Measurements from ENCODE around the gene KRT15. TPM values are rescaled to one million over a fixed set of nuclear protein-coding genes. Genes with fewer than 3 reads are reported as not detected.

Gene KRT15
- total and polyA plus RNA-seq, 2 donors = 191 to 831 TPM

DNA sequence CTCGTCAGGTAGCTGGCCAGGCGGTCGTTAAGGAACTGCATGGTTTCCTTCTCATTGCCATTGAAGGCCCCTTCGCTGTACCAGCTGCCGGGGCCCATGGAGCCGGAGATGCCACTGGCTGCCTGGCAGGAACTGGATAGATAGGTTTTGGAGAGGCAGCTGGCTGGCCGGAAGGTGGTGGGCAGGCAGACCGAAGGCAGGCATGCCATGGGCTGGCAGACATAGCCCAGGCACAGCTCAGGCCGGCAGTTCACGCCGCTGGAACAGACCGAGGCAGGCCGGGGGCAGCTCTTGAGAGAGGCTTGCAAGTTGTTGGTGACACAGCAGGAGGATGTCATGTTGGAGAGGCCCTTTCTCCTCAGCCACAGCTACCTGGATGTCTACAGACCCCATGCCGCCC, 51.7 kb downstream of the KRT15 start, which contains the start of gene KRT32:
Gene KRT32, minus strand, starts transcription at position 399 of the 400 bp plus-strand sequence. Its CDS starts 61 bp downstream, at position 338.
- H3K4me1 ChIP-seq (ENCODE audit: control insufficient read depth in 2 of 2, insufficient read depth in 2 of 2, low read length in 2 of 2) = no peaks in the 10 kb centered on the region
- no peaks in the 10 kb centered on the region for H3K36me3 ChIP-seq (ENCODE audit: control insufficient read depth in 2 of 2, insufficient read depth in 2 of 2, low read length in 1 of 2)
- H3K27me3 ChIP-seq (ENCODE audit: control insufficient read depth in 2 of 2, insufficient read depth in 1 of 2, low read length in 1 of 2) = no peaks in the 10 kb centered on the region
- WGBS = 95% methylated on average over 14 of the region's 14 CpGs
- DNase-seq (ENCODE audit: low read depth in 6 of 9, low spot score in 9 of 9) = no peak
- H3K27ac ChIP-seq (ENCODE audit: low read depth in 1 of 2, low read length in 1 of 2) = no peak within 1 kb of the TSS
- H3K4me3 ChIP-seq (ENCODE audit: low read length in 2 of 2) = no peak within 1 kb of the TSS
- H3K9me3 ChIP-seq (ENCODE audit: control insufficient read depth in 2 of 2, insufficient read depth in 1 of 2, low read length in 1 of 2) = no peaks in the 10 kb centered on the region

DNA sequence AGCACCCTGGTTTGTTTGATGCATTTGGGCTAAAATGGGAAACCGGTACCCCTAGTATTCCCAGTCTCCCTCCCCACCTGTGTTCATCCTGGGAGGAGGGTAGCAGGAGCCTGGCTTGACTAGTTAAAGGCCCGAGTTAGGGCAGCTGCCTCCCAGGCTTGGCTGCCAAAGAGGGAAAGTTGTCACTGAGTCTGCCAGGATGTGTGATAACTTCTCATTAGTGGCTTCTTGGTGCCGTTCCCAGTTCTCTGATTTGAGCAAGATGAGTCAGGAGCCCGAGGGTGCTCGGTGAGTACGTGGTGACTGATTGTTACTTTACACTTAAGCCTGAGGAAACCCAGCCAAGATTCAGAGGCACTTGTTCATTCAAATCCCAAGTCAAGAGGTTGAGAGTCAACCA, 54.0 kb downstream of the KRT15 start:
- no peaks in the 10 kb centered on the region for H3K36me3 ChIP-seq (ENCODE audit: control insufficient read depth in 2 of 2, insufficient read depth in 2 of 2, low read length in 1 of 2)
- peak in 2 of 9 donors; percentile 1 to 28 for DNase-seq (ENCODE audit: low read depth in 6 of 9, low spot score in 9 of 9)

DNA sequence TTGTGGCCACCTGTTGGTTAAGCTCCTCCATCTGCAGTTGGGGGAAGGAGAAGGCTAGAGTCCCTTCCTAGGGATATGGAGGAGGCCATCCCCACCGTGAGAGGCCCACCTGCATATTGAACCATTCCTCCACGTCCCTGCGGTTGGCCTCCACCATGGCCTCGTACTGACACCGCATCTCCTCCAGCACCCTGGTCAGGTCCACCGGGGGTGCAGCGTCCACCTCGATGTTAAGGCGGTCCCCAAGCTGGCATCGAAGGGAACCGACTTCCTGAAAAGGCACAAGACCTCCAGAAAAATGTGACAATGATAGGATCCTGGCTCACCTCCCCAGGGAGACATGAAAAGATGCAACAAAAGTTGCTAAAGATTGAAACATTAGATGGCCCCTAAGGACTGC, 54.5 kb downstream of the KRT15 start:
- Histone ChIP-seq H3K27ac (ENCODE audit: low read depth in 1 of 2, low read length in 1 of 2) (peak overlapping the region in 1 of 2 donors; percentile 51), H3K36me3 (ENCODE audit: control insufficient read depth in 2 of 2, insufficient read depth in 2 of 2, low read length in 1 of 2) (no peaks in the 10 kb centered on the region), H3K9me3 (ENCODE audit: control insufficient read depth in 2 of 2, insufficient read depth in 1 of 2, low read length in 1 of 2) (no peaks in the 10 kb centered on the region), H3K4me3 (ENCODE audit: low read length in 2 of 2) (no peak overlapping the region), H3K27me3 (ENCODE audit: control insufficient read depth in 2 of 2, insufficient read depth in 1 of 2, low read length in 1 of 2) (no peaks in the 10 kb centered on the region), H3K4me1 (ENCODE audit: control insufficient read depth in 2 of 2, insufficient read depth in 2 of 2, low read length in 2 of 2) (no peaks in the 10 kb centered on the region)
- 88% methylated on average over 11 of the region's 11 CpGs for WGBS
- DNase-seq (ENCODE audit: low read depth in 6 of 9, low spot score in 9 of 9) = no peak

More for the DNA sequence above, 54.0 kb downstream of the KRT15 start:
- Histone ChIP-seq H3K9me3 (ENCODE audit: control insufficient read depth in 2 of 2, insufficient read depth in 1 of 2, low read length in 1 of 2) (no peaks in the 10 kb centered on the region), H3K27ac (ENCODE audit: low read depth in 1 of 2, low read length in 1 of 2) (peak overlapping the region in 1 of 2 donors; percentile 51), H3K4me1 (ENCODE audit: control insufficient read depth in 2 of 2, insufficient read depth in 2 of 2, low read length in 2 of 2) (no peaks in the 10 kb centered on the region), H3K4me3 (ENCODE audit: low read length in 2 of 2) (no peak overlapping the region), H3K27me3 (ENCODE audit: control insufficient read depth in 2 of 2, insufficient read depth in 1 of 2, low read length in 1 of 2) (no peaks in the 10 kb centered on the region)
- WGBS = 85% methylated on average over 6 of the region's 6 CpGs

DNA sequence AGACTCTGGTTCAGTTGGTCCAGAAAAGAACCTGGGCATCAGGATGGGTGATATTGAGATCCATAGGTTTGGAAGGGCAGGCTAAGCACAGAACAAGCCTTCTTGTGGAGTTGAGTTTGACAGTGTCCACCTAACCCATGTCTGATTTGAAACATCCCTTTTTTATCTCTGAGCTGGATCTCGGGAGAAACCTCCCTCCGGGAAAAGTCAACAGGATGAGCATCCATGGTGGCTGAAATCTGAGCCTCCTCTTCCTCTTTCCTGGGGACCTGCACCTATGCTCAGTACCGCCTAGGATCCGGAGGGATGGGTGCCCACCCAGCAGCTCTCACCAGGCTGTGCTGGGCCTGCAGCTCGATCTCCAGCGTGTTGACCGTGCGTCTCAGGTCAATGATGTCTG, 54.9 kb downstream of the KRT15 start:
- Histone ChIP-seq H3K27ac (ENCODE audit: low read depth in 1 of 2, low read length in 1 of 2) (no peak overlapping the region), H3K9me3 (ENCODE audit: control insufficient read depth in 2 of 2, insufficient read depth in 1 of 2, low read length in 1 of 2) (no peaks in the 10 kb centered on the region), H3K4me3 (ENCODE audit: low read length in 2 of 2) (no peak overlapping the region), H3K4me1 (ENCODE audit: control insufficient read depth in 2 of 2, insufficient read depth in 2 of 2, low read length in 2 of 2) (no peaks in the 10 kb centered on the region), H3K27me3 (ENCODE audit: control insufficient read depth in 2 of 2, insufficient read depth in 1 of 2, low read length in 1 of 2) (no peaks in the 10 kb centered on the region), H3K36me3 (ENCODE audit: control insufficient read depth in 2 of 2, insufficient read depth in 2 of 2, low read length in 1 of 2) (no peaks in the 10 kb centered on the region)
- 96% methylated on average over 8 of the region's 8 CpGs for WGBS
- no peak for DNase-seq (ENCODE audit: low read depth in 6 of 9, low spot score in 9 of 9)

Other genes with a start within 250 kb of the KRT15 start
- gene KRTAP9-7, start 243.2 kb downstream of the KRT15 start, total RNA-seq = not detected
- not detected for gene KRTAP9-7, start 243.2 kb downstream of the KRT15 start, polyA plus RNA-seq
- not detected for gene KRTAP29-1, start 216.0 kb downstream of the KRT15 start, total RNA-seq
- 0.23 TPM for gene KRTAP29-1, start 216.0 kb downstream of the KRT15 start, polyA plus RNA-seq
- gene KRTAP16-1, start 209.6 kb downstream of the KRT15 start, total RNA-seq = not detected
- 0.07 TPM for gene KRTAP16-1, start 209.6 kb downstream of the KRT15 start, polyA plus RNA-seq
- 0.09 TPM for gene KRTAP17-1, start 203.2 kb downstream of the KRT15 start, total RNA-seq
- gene KRTAP17-1, start 203.2 kb downstream of the KRT15 start, polyA plus RNA-seq = 0.11 TPM
- 0.66 TPM for gene KRT33A, start 168.1 kb downstream of the KRT15 start, total RNA-seq
- gene KRT33A, start 168.1 kb downstream of the KRT15 start, polyA plus RNA-seq = 1.4 TPM
- 1.7 TPM for gene KRT33B, start 149.1 kb downstream of the KRT15 start, total RNA-seq
- 6.1 TPM for gene KRT33B, start 149.1 kb downstream of the KRT15 start, polyA plus RNA-seq
- 0.52 TPM for gene KRT34, start 136.6 kb downstream of the KRT15 start, total RNA-seq
- 1.5 TPM for gene KRT34, start 136.6 kb downstream of the KRT15 start, polyA plus RNA-seq
- 1.9 TPM for gene KRT31, start 121.3 kb downstream of the KRT15 start, total RNA-seq
- gene KRT31, start 121.3 kb downstream of the KRT15 start, polyA plus RNA-seq = 6.4 TPM
- 0.19 TPM for gene KRT37, start 94.3 kb downstream of the KRT15 start, total RNA-seq
- 0.34 TPM for gene KRT37, start 94.3 kb downstream of the KRT15 start, polyA plus RNA-seq
- gene KRT38, start 77.9 kb downstream of the KRT15 start, total RNA-seq = 0.38 TPM
- gene KRT38, start 77.9 kb downstream of the KRT15 start, polyA plus RNA-seq = 7.9 TPM
- gene KRT32, start 51.5 kb downstream of the KRT15 start, total RNA-seq = 2.5 TPM
- gene KRT32, start 51.5 kb downstream of the KRT15 start, polyA plus RNA-seq = 2.2 TPM
- 0.05 TPM for gene KRT35, start 37.7 kb downstream of the KRT15 start, total RNA-seq
- gene KRT35, start 37.7 kb downstream of the KRT15 start, polyA plus RNA-seq = 0.21 TPM
- gene KRT36, start 29.0 kb downstream of the KRT15 start, total RNA-seq = 1.2 TPM
- gene KRT36, start 29.0 kb downstream of the KRT15 start, polyA plus RNA-seq = 3.5 TPM
- 81.7 TPM for gene KRT13, start 13.3 kb downstream of the KRT15 start, total RNA-seq
- gene KRT13, start 13.3 kb downstream of the KRT15 start, polyA plus RNA-seq = 75.9 TPM
- 296 TPM for gene KRT19, start 9.4 kb upstream of the KRT15 start, total RNA-seq
- 758 TPM for gene KRT19, start 9.4 kb upstream of the KRT15 start, polyA plus RNA-seq
- gene KRT9, start 53.2 kb upstream of the KRT15 start, total RNA-seq = 1.7 TPM
- gene KRT9, start 53.2 kb upstream of the KRT15 start, polyA plus RNA-seq = 60.7 TPM
- gene KRT14, start 68.0 kb upstream of the KRT15 start, total RNA-seq = 20.7 TPM
- gene KRT14, start 68.0 kb upstream of the KRT15 start, polyA plus RNA-seq = 210 TPM
- 7.5 TPM for gene KRT16, start 93.9 kb upstream of the KRT15 start, total RNA-seq
- gene KRT16, start 93.9 kb upstream of the KRT15 start, polyA plus RNA-seq = 262 TPM
- 195 TPM for gene KRT17, start 105.7 kb upstream of the KRT15 start, total RNA-seq
- gene KRT17, start 105.7 kb upstream of the KRT15 start, polyA plus RNA-seq = 2,044 TPM
- gene EIF1, start 170.0 kb upstream of the KRT15 start, total RNA-seq = 145 TPM
- 1,051 TPM for gene EIF1, start 170.0 kb upstream of the KRT15 start, polyA plus RNA-seq
- gene GAST, start 193.4 kb upstream of the KRT15 start, total RNA-seq = 5.0 TPM
- gene GAST, start 193.4 kb upstream of the KRT15 start, polyA plus RNA-seq = 77.6 TPM
- 0.33 TPM for gene HAP1, start 215.8 kb upstream of the KRT15 start, total RNA-seq
- gene HAP1, start 215.8 kb upstream of the KRT15 start, polyA plus RNA-seq = 4.0 TPM

Data from thymus (tissue), 11 donors.